ENCODE measurements around the gene PYGM.
A peak's percentile ranks its signal among the peaks of the same experiment; 100 is the strongest.

PYGM gene

DNA sequence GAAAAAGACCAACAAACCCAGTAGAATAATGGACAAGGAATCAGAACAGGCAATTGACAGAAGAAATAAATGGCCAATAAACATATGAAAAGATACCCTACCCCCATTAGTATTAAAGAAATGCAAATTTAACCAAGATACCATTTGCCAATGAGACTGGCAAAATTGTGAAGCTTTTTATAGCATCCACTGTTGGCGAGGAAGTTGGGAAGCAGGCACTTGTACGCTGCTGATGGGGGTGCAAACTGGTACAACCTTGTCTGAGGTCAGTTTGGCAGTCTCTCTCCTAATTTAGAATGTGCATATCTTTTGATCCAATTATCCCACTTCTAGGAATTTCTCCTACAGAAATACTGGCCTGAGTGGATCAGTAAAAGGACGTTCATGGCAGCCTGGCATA, 28.2 kb downstream of the PYGM start:
- DNase-seq, result no peak

DNA sequence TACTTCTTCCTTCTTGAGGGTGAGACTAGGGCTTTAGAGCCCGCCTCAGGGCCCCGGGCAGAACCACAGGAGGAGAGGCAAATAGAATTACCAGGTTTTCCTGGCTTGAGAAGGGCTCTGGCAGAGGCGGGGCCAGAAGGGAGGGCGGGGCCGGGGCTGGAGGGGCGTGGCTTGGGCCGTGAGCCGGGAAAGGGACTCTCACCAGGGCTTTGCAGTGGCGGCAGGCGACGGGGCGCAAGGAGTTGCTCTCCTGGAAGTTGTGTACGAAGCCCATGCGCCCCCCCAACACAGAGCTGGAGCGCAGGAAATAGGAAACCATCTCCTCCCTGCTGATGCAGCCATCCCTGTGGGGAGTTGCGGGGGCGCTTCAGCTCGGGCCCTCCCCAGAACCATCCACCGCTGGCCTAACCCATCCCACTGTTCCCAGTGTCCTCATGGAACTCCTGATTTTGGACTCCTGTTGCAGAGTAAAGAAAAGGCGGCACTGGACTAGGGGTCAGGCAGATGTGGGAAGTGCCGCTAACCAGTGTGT, 29.9 kb downstream of the PYGM start:
- DNase-seq, result no peak

DNA sequence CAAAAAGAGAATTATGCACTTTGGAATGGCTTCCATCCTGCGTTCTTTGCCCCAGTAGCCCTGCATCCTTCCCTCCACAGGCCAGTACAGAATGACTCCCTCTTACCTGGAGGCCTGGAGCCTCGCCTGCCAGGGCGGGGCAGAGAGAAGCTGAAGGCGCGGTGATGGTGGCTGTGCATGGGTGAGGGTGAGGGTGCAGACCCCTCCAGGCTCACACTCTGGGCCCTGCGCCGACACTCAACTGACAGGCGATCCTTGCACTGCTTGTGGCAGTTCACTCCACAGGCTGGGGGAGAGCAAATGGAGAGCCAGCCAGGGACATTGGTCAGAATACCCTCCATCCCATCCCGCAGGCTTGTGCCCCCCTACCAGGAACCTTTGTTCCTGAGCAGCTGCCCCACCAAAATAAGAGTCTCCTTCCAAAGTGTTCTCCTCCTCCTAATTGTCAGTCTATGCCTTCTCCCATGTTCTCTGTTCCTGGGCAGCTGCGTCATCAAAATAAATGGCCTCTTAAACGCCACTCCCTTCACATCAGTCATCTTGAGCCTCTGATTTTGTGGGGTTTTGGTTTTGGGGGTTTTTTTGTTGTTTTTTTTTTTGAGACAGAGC, 30.9 kb downstream of the PYGM start:
- DNase-seq, result no peak

DNA sequence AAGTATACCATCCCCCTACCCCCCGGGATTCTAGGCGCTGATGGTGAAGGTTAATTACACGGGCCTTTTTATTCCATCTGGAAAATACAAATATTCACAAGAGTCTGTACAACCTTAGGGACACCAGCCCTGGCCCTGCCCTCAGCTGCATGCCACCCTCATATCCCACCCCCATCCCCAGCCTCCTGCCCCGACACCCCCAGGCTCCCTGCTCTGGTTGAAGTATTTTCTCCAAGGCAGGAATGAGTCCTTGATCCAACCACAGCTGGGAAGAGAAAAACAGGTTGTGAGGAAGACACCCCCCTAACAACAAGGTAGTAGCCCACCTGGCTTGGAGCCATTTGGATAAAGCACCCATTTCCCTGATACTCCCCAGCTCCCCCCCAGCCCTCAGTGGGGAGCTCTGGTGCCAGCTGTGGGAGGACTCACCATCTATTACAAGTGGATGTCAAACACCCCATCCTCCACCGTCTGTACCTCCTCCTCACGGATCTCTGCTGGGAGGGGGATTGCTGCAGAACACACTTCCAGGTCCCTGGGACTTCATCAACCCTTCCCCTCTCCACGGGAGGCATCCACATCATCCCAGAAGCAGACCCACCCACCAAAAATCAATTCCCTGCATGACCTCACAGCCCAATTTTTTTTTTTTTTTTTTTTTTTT, 32.8 kb downstream of the PYGM start:
- no peak for DNase-seq

DNA sequence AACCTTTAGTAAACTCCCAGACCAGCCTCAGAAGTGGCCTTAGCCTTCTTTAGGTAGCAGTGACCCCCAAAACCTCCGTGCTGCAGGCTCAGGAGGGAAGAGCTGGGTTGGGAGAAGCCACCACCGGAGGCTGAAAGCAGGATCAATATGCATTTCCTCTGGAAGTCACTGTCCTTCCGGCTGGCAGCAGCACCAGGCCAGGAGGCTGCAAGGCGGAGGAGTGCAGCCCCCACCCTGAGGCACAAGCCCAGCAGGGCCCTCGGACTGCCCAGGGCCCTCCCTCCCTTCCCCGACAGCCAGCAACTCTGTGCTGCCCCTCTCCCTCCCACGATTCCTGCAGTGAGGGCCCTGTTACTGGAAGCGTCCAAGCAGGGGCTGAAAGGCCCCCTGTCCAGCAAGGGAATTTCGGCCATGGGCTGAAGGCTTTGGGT, 33.5 kb downstream of the PYGM start:
- DNase-seq, result no peak

DNA sequence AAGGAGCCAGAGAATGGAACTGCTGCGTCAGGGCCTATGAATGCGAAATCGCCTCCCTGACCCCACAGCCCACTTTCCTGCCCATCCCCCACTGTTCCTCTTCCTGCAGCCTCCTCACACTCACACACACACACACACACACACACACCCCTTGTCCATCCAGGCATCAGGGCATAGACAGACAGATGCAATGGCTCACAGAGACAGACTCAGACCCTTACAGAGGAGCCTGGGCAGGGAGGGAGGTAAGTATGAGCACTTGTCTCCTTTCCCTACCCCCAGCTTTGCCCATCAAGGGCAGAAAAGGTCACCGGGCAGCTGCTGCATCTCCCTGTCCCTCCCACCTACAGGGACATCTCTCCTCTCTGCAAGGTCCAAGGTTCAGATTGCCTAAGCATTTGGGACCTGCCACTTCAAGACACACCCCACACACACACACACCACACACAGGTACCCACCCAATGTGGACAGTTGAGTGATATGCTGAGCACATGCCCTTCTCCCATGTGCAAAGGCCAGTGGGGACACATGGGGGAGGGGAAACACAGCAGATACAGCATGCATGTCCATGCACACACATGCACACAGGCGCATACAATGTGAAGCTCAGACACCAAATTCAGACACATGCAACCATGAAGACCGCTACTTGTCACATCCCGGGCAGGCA, 34.8 kb downstream of the PYGM start:
- no peak for DNase-seq

DNA sequence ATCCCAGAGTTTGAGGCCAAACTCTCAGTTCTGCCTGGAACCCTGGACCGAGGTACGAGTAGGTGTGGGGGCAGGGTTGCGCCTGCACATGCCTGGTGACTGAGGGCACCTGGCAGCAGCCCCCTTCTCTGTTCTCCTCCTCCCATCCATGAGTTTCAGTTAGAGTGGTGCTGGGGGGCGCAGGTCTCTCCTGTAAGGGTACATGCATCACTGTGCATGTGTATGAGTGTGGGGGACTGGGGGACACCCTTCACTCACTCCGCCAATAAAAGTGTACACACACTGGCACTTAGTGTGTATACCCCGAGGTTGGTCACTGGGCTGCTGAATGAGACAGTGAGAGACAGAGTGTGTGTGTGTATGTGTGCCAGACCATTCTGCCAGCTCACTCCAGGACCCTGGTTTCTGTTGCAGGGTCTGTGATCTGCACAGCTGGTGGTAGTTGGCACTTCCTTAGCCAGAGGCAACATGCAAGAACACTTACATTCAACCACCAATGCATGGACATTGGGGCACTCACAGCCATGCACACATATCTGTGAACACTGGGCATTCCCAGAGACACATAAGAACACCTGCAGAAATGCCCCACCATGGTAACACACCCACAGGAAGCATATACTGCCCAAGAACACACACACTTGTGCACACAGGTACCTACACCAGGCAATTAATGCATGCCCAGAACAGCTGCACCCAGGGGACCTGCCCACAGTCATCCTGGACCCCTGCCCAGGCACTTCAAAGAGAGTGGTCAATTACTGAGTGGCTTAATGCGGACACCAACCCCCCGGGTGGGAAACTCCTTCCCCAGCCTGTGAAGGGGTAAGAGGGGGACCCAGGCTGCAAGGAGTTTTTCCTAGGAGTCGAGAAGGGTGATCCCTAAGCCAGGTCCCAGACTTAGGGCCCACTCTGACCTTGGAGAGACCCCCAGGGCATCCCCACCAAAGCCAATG, 35.6 kb downstream of the PYGM start:
- DNase-seq, result no peak

DNA sequence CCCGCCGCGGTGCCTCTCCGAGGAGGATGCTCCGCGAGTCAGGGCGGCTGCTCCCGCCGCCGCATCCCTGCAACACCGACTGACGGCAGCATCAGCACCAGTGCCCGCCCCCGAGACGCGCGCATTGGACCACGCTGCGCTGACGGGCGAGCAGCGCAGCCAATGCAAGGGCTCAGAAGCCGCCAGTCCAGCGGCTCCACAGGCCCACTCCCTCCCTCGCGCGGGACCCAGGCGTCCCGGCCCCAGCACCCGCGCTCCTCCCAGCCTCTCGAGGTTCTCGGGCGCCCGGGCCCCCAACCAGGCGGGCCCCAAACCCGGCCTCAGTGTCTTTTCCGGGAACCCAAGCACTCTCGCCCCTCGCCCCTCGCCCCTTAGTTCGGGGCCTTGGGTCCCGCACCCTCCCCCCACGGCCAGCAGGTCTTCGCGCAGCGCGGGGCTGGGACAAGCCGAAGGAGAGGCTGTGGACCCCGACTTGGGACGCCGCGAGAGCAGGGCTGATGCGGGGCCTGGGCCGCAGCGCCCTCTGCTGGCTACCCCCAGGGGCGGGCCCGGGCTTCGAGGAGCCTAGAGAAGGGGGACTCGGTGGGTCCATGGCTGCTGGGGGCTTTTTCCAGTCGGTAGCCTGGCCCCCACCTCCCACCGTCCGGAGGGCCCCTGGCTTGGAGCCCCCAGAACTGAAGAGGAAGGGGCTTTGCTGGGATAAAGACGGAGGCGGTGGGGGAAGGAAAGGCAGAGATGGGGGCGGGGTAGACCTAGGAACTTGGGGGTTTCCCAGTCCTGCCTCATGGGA, 36.5 kb downstream of the PYGM start, which contains the start of gene NRXN2:
Gene NRXN2, minus strand, starts transcription at position 81 of the 790 bp plus-strand sequence. CDS start 9,498 bp downstream, outside the sequence.
- peak; percentile 44 for DNase-seq

DNA sequence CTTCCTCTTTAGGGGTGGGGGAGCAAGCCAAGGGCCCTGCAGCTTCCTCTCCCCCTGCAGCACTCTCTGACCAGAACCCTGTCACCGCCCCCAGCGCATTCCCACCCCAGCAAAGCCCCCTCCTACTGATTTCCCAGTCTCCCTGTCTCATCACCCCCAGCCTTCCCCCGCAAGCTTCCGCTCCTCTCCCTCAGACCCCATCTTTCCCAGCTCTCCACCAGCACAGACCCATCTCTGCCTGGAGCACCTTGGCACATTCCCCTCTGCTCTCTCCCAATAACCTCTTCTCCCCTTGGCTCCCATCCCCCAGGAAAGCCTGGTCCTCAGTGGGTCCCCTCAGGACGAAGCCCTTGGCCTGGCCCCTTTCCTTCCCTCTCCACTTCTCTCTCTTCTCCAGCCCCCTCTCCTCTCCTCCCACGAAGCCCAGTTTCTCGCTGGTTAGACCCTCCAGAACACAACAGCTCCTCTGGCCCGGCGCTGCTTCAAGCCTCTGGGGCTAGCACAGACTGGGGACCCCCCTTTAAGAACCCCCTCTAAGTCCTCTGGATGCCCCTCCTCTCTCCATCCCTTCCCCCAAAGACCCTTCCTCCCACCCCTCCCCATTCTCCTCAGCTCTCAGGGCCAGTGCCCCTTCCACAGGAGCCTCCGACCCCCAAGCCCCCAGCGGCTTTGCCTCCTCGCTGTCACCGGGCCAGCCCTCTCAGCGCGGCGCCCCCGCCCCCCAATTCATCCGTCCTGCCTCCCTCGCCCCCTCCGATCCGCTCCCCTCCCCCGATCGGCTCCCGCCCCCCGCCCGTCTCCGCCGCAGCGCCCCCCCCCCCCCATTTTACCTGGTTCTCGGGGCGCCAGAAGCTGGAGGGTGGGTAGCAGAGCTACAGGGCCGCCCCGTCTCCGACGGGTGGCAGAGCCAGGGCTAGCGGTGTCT, 37.4 kb downstream of the PYGM start:
- DNase-seq, result no peak

DNA sequence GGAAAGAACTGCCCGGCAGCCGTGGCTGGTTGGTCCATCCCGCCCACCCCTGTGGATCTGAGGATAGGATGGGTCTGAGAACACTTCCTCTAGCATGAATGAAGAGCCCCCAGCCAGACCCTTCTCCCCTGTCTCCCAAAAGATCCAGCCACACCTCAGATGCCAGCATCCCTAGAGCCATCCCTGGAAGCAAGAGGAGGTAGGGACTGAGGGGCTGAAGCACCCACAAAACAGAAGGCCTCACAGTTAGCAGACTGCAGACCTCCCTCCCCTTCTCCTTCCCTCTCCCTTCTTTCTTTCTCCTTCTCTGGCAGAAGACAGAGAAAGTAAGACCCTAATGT, 38.4 kb downstream of the PYGM start:
- DNase-seq, result no peak

DNA sequence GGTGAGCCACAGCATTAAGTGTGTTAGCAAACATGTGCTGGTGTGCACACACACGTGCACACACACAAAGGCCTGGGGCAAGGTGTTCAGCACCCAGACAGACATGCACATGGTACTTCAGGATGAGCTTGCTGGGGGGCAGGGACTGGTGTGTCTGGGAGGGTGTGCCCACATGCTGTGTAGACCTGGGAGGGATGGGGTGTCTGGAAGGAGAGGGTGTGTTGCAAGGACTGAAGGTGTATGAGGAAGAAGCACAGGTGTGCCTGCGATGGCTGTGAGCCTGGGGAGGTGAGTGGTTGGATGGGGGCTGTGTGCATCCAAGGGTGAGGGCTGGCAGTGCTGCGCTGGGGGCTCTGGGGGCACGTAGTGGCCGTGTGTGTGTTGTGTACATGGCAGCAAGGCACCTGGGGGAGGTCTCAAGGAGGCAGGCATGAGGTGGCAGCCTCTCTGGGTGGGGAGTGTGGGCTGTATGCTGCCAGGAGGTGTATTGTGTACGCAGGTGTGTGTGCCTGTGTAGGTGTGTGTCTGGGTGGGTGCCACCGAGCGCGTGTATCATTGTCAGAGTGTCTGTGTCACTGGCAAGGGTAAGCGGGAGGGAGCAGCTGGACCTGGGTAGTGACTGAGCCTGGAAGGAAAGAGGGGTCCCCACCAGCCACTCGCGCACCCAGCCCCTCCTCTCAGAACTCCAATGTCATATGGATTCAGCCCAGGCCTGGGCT, 39.0 kb downstream of the PYGM start:
- no peak for DNase-seq

DNA sequence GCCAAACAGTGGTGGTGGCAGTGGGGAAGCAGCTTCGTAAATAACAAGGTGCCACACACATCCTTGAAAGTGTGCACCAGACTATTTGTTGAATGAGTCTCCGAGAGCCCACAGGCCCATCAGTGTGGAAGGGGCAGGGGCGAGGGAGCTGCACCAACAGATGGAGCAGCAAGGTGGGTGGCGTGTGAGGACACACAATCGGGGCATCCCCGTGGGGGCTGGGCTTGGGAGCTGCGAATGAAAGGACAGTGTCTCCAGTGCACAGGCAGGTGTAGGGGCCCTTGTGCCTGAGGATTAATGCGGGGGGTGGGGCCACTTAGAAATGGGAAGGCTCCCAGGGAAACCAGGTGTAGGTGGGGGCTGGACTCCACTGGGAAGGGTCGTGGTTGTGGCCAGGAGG, 39.6 kb downstream of the PYGM start:
- DNase-seq, result no peak

DNA sequence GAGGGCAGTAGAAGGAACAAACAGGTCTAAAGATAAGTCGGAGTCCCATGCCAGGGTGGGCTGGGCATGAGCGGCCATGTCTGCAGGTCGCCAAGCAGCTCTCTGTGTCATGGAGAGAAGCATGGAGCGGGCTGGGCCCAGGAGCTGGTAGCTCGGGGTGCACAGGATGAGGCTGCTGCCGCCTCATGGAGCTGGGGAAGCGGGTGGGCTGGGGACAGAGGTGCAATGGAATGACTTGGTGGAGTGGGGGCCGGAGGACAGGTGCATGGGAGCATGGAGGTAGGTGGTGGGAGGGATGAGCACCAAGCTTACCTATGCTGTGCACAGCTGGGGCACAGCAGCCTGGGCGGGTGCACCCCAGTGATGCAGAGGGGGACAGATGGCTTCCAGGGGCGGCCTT, 40.4 kb downstream of the PYGM start:
- DNase-seq, result no peak

DNA sequence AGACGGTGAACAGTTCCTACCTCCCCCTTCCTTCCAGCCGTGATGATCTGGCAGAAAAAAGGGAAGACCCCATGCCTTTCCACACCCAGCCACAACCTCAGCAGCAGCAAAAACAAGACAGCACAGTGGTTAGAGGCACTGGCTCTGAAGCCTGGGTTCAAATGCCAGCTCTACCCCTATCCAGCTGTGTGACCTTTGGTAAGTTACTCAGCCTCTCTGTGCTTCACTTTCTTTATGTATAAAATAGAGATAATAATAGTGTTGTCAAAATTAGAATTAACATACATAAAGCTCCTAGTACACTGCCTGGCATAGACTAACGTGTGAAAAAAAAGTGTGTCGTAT, 41.0 kb downstream of the PYGM start:
- no peak for DNase-seq

DNA sequence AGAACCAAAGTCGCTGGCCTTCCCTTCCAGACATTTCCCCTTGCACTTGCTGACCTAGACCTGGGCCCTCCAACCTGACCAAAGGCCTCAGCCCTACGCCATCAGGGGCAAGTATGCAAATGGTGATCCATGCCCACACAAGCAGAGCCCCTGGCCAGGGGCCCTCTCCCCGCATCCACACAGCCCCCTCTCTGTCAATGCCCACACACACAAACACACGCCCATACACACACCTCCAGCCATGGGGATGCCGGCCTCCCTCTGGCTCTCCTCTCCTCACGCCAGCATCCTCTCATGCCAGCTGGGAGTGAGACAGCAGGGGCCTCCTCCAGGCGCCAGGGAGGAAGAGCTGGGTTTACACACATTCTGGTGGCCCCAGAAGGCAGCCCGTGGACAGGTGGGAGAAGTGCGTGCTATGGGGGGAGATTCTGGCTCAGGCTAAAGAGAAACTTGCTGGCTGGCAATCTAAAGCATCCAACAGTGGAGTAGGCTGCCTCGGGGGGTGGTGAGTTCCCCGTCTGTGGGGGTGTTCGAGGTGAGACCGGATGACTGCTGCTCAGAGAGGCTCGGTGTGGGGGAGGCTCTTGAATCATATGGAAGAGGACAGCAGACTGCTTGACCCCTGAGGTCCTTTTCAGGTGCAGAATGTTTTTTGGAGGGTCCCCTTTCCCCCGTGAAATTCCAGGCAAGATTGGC, 41.5 kb downstream of the PYGM start:
- DNase-seq, result no peak

DNA sequence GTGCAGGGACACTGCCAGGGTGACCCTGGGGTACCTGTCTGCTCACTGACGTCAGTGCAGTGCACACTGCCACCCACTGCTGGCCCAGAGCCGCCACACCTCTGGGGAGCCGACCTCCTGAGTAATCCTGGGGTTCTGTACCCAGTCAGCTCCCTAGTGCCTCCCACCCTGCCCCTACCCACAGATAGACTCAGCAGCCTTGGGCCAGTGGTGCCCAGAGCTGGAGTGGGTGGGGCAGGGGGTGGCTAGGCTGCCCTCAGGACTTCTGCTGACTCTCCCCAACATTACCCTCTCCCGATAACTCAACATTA, 42.6 kb downstream of the PYGM start:
- DNase-seq, result no peak

DNA sequence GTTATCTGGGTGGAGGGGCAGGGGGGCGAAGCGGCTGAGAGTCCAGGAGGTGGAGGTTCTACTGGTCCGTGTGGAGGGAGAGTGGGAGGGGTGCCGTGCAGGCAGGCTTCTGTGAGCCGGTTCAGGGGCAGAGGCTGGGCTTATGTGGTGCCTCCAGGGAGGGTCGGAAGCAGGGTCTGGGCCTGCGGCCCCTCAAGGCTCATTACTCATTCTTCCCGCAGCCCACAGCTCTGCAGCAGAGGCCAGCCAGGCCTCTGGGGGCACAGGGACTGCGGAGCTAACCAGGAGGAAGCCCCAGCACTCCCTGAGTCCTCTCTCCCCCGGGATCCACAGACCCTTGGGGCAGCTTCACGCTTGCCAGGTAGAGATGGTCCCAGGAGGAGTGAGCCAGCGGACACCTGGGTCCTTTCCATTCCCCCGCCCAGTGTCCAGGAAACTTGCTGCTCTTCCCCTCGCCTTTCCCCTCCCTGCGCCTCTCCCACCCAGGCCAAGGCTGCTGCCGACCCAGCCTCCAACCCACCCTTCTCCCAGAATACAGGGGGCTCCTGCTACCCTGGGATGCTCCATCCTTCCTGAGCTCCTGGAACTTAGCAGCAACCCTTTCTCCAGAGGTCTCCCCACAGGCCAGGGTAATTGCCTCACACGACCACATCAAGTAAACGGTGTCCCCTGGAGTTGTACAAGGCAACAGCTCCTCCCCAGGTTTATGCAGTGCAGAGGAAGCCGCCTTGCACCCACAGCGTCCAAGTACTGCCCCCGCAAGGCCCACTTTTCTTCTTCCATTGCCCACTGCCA, 43.1 kb downstream of the PYGM start:
- DNase-seq, result no peak

DNA sequence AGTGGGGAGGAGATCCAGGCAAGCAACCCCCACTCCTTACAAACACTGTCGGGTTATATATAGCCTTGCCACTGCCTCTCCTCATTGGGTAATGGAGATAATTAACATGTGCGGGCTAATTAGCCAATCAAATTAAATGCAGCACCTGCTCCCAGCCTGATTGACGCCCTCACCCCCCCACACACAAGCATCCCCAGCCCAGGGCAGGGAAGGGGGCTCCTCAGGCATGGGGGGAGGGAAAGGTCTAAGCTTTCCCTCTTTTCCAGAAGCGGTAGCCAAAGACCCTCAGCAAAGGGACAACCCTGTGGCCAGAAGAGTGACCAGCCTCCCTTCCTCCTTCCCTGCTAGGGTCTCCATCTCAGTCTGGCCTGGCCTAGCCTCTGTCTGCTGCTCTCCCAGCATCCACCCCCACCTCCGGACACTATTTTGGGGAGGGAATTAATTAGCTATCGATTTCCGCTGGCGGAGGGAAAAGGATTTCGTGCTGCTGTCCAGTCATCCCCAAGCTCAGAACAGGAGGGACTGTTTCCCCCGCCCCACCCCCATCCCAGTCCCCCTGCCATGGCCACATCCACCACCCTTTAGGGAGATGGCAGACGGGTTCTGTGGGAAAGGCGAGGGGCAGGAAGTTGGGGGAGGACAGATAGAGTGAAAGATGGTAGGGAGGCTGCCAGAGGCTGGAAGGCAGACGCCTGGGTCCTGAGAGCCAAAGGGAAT, 43.9 kb downstream of the PYGM start:
- DNase-seq, result no peak
